Upper lobe of left lung (tissue), 4 donors: ENCODE measurements around the gene NRIP2.

ENCODE experiments used
- CTCF ChIP-seq, 6 experiments: fragments of 450-650 bp in 4 of 6; fragments of 200-600 bp in 2 of 6; sonication (generic) in 2 of 6; IDR thresholded peaks; one replicate each; pipeline ENCODE4 v1.5.1; 2016 to 2019; ENCODE audit warnings: antibody characterized with exemption in 6 of 6
- POLR2A ChIP-seq, 4 donors: fragments of 450-650 bp; IDR thresholded peaks; one replicate each; pipeline ENCODE4 v1.5.1; 2016 to 2017; ENCODE audit warnings: antibody characterized with exemption in 4 of 4, mild to moderate bottlenecking in 2 of 4
- POLR2AphosphoS5 ChIP-seq, 2 donors: sonication (generic); formaldehyde crosslinking; IDR thresholded peaks; one replicate each; pipeline ENCODE4 v1.5.1; 2017; ENCODE audit warnings: antibody characterized with exemption in 2 of 2

- TF ChIP-seq POLR2AphosphoS5 (IDR thresholded peaks at IDR 0.05) (no peak), POLR2A (IDR thresholded peaks at IDR 0.05) (no peak), CTCF (IDR thresholded peaks at IDR 0.05) (no peak)
These were observed 14.4 kb downstream of the NRIP2 start for GRCh38 chr12:2820432-2820831.
